Nephron progenitor cell (in vitro differentiated cells): ENCODE data around the gene CPN2.
A peak's percentile ranks its signal among the peaks of the same experiment; 100 is the strongest.

Experiments used
- DNase-seq: peaks from one replicate; pipeline ENCODE4 v3.0.0; 2021
- H3K27ac Mint-ChIP-seq: 2 replicates; pipeline ENCODE4 v1.8.0; 2021; ENCODE audit warnings: mild to moderate bottlenecking, moderate library complexity, mixed read lengths
- H3K27me3 Mint-ChIP-seq: 2 replicates; pipeline ENCODE4 v1.8.0; 2021; ENCODE audit warnings: mild to moderate bottlenecking, low read depth, mixed read lengths; ENCODE audit not compliant: poor library complexity
- H3K36me3 Mint-ChIP-seq: 2 replicates; pipeline ENCODE4 v1.8.0; 2021; ENCODE audit warnings: low read depth, mixed read lengths
- H3K4me1 Mint-ChIP-seq: 2 replicates; pipeline ENCODE4 v1.8.0; 2021; ENCODE audit warnings: mixed read lengths
- H3K4me3 Mint-ChIP-seq: 2 replicates; pipeline ENCODE4 v1.8.0; 2021; ENCODE audit warnings: mild to moderate bottlenecking, moderate library complexity, mixed read lengths
- H3K9me3 Mint-ChIP-seq: 2 replicates; pipeline ENCODE4 v1.8.0; 2021; ENCODE audit warnings: mild to moderate bottlenecking, moderate library complexity, mixed read lengths
- CTCF ChIP-seq: fragments of 200-600 bp; sonication (generic); IDR thresholded peaks from 2 replicates; pipeline ENCODE4 v1.5.0; 2021; ENCODE audit warnings: antibody characterized with exemption

The CPN2 gene

GRCh38 chr3:194316918-194317317 is 34.2 kb downstream of the CPN2 start:
- Mint-ChIP-seq H3K4me3 (peak overlapping the region; percentile 26), H3K27me3 (peaks cover 54% of the 10 kb centered on the region), H3K36me3 (peaks cover 15% of the 10 kb centered on the region), H3K27ac (no peak overlapping the region), H3K9me3 (peaks cover 39% of the 10 kb centered on the region), H3K4me1 (peaks cover 43% of the 10 kb centered on the region)
- no peak for TF ChIP-seq CTCF
- no peak for DNase-seq

GRCh38 chr3:194315965-194316361 is 35.2 kb downstream of the CPN2 start:
- Mint-ChIP-seq H3K4me1 (peaks cover 49% of the 10 kb centered on the region), H3K36me3 (peaks cover 15% of the 10 kb centered on the region), H3K9me3 (peaks cover 35% of the 10 kb centered on the region), H3K27ac (no peak overlapping the region), H3K4me3 (peak overlapping the region; percentile 60), H3K27me3 (peaks cover 55% of the 10 kb centered on the region)
- DNase-seq = no peak
- TF ChIP-seq CTCF = no peak

- peak overlapping the region; percentile 80 for H3K4me3 Mint-ChIP-seq
- DNase-seq = peak; percentile 97
- H3K27me3 Mint-ChIP-seq = peaks cover 50% of the 10 kb centered on the region
- peaks cover 55% of the 10 kb centered on the region for H3K4me1 Mint-ChIP-seq
- peak; percentile 96 for TF ChIP-seq CTCF
- H3K36me3 Mint-ChIP-seq = peaks cover 15% of the 10 kb centered on the region
- H3K9me3 Mint-ChIP-seq = peaks cover 29% of the 10 kb centered on the region
- H3K27ac Mint-ChIP-seq = peak overlapping the region; percentile 20
Observed at GRCh38 chr3:194315088-194315964, 35.8 kb downstream of the CPN2 start.

GRCh38 chr3:194314388-194315068 is 36.6 kb downstream of the CPN2 start:
- peaks cover 61% of the 10 kb centered on the region for H3K4me1 Mint-ChIP-seq
- peak overlapping the region; percentile 80 for H3K4me3 Mint-ChIP-seq
- peak overlapping the region; percentile 20 for H3K27ac Mint-ChIP-seq

GRCh38 chr3:194313560-194314387 is 37.4 kb downstream of the CPN2 start:
- Mint-ChIP-seq H3K27ac (no peak overlapping the region), H3K27me3 (peaks cover 48% of the 10 kb centered on the region), H3K4me3 (no peak overlapping the region), H3K9me3 (peaks cover 13% of the 10 kb centered on the region), H3K36me3 (peaks cover 2% of the 10 kb centered on the region), H3K4me1 (peaks cover 69% of the 10 kb centered on the region)
- DNase-seq = no peak
- TF ChIP-seq CTCF = no peak

More at GRCh38 chr3:194314388-194315068, 36.6 kb downstream of the CPN2 start:
- no peak for DNase-seq
- Mint-ChIP-seq H3K27me3 (peaks cover 52% of the 10 kb centered on the region), H3K36me3 (peaks cover 10% of the 10 kb centered on the region), H3K9me3 (peaks cover 21% of the 10 kb centered on the region)
- TF ChIP-seq CTCF = no peak
